SK-N-SH treated with all-trans-retinoic acid at 6 μM for 48 hours (cell line): ENCODE results near the gene NASP.

ENCODE experiments used
- ATAC-seq: fragments of 200-7000 bp; cut with Tn5 transposase; 3 replicates; pipeline ENCODE4 v1.9.1; 2020; ENCODE audit warnings: mild to moderate bottlenecking, moderate library complexity
- ARNTL ChIP-seq: fragments of 450-650 bp; formaldehyde crosslinking; IDR thresholded peaks from 2 replicates; pipeline ENCODE4 v1.5.0; 2020; ENCODE audit warnings: low read depth, mild to moderate bottlenecking, moderate library complexity, borderline replicate concordance
- BACH2 ChIP-seq: fragments of 250-450 bp; sonication (Bioruptor Pico); IDR thresholded peaks from 2 replicates; pipeline ENCODE4 v1.9.0; 2021; ENCODE audit warnings: mild to moderate bottlenecking, borderline replicate concordance
- CREB5 ChIP-seq: fragments of 250-450 bp; sonication (Bioruptor Pico); IDR thresholded peaks from 2 replicates; pipeline ENCODE4 v1.5.1; 2020; ENCODE audit warnings: low read depth, mild to moderate bottlenecking, moderate library complexity
- CSDC2 ChIP-seq: fragments of 250-450 bp; sonication (Bioruptor Pico); IDR thresholded peaks from 2 replicates; pipeline ENCODE4 v1.5.0; 2020; ENCODE audit warnings: mild to moderate bottlenecking, moderate library complexity
- CSRNP3 ChIP-seq: fragments of 250-450 bp; sonication (Bioruptor Pico); IDR thresholded peaks from 2 replicates; pipeline ENCODE4 v1.5.1; 2021; ENCODE audit warnings: mild to moderate bottlenecking, moderate library complexity
- ESRRG ChIP-seq: fragments of 250-450 bp; sonication (Bioruptor Pico); IDR thresholded peaks from 2 replicates; pipeline ENCODE4 v1.6.1; 2021; ENCODE audit warnings: mild to moderate bottlenecking
- GLIS3 ChIP-seq: fragments of 250-450 bp; sonication (Bioruptor Pico); IDR thresholded peaks from 2 replicates; pipeline ENCODE4 v1.5.0; 2020; ENCODE audit warnings: mild to moderate bottlenecking, moderate library complexity
- ISL1 ChIP-seq: fragments of 250-450 bp; sonication (Bioruptor Pico); IDR thresholded peaks from 2 replicates; pipeline ENCODE4 v2.1.2; 2022; ENCODE audit warnings: mild to moderate bottlenecking, moderate library complexity
- OSR1 ChIP-seq: fragments of 250-450 bp; sonication (Bioruptor Pico); IDR thresholded peaks from 2 replicates; pipeline ENCODE4 v1.8.0; 2022; ENCODE audit warnings: moderate library complexity, mild to moderate bottlenecking, inconsistent platforms
- TOX ChIP-seq: fragments of 250-450 bp; sonication (Bioruptor Pico); IDR thresholded peaks from 2 replicates; pipeline ENCODE4 v1.8.0; 2021; ENCODE audit warnings: mild to moderate bottlenecking, moderate library complexity, borderline replicate concordance
- TSHZ2 ChIP-seq: fragments of 250-450 bp; sonication (Bioruptor Pico); IDR thresholded peaks from 2 replicates; pipeline ENCODE4 v1.5.0; 2020; ENCODE audit warnings: mild to moderate bottlenecking, moderate library complexity
- ZC3H10 ChIP-seq: fragments of 250-450 bp; sonication (Bioruptor Pico); IDR thresholded peaks from 2 replicates; pipeline ENCODE4 v1.5.1; 2021; ENCODE audit warnings: mild to moderate bottlenecking, moderate library complexity
- ZFP3 ChIP-seq: fragments of 250-450 bp; sonication (Bioruptor Pico); IDR thresholded peaks from 2 replicates; pipeline ENCODE4 v1.5.0; 2020; ENCODE audit warnings: mild to moderate bottlenecking, moderate library complexity
- ZFP30 ChIP-seq: fragments of 450-650 bp; formaldehyde crosslinking; IDR thresholded peaks from 2 replicates; pipeline ENCODE4 v1.5.0; 2022; ENCODE audit warnings: mild to moderate bottlenecking, moderate library complexity
- ZNF565 ChIP-seq: fragments of 450-650 bp; formaldehyde crosslinking; conservative IDR thresholded peaks from 2 replicates; pipeline ENCODE4 v1.5.0; 2020; ENCODE audit warnings: low read depth, mild to moderate bottlenecking, moderate library complexity

NASP gene

GRCh38 chr1:45608175-45609156 lies 24.6 kb downstream of the NASP start:
- no peak for ATAC-seq
- no peak for TF ChIP-seq ESRRG
- TF ChIP-seq ISL1: no peak
- TF ChIP-seq CSDC2 (CRISPR knock-in tag): no peak
- TF ChIP-seq ZNF565 (CRISPR knock-in tag): no peak
- no peak for TF ChIP-seq OSR1
- TF ChIP-seq BACH2 (CRISPR knock-in tag): no peak
- no peak for TF ChIP-seq GLIS3 (CRISPR knock-in tag)
- TF ChIP-seq ZFP30 (CRISPR knock-in tag): no peak

- TF ChIP-seq CSRNP3 (no peak), TSHZ2 (CRISPR knock-in tag) (no peak), CSDC2 (CRISPR knock-in tag) (no peak)
- ATAC-seq: no peak; the same call in 2 of the 3 replicates
Measured at GRCh38 chr1:45610589-45611226, 26.9 kb downstream of the NASP start.

GRCh38 chr1:45612941-45613579 lies 29.2 kb downstream of the NASP start:
- no peak for ATAC-seq
- no peak for TF ChIP-seq ESRRG
- no peak for TF ChIP-seq ZFP30 (CRISPR knock-in tag)
- TF ChIP-seq CREB5 (CRISPR knock-in tag): no peak

- TF ChIP-seq ZFP3 (no peak), ARNTL (no peak), TSHZ2 (CRISPR knock-in tag) (no peak), TOX (CRISPR knock-in tag) (no peak), CSDC2 (CRISPR knock-in tag) (no peak), ZC3H10 (CRISPR knock-in tag) (no peak), ZNF565 (CRISPR knock-in tag) (no peak), ISL1 (no peak), ESRRG (no peak), CREB5 (CRISPR knock-in tag) (no peak)
- ATAC-seq: no peak
Measured at GRCh38 chr1:45615885-45616284, 32.0 kb downstream of the NASP start.
